Adrenal gland (tissue), 12 donors: ENCODE results near the gene ENOX1. TPM values are rescaled to one million over a fixed set of nuclear protein-coding genes. Genes with fewer than 3 reads are reported as not detected.

ENCODE experiments used
- DNase-seq, 7 donors: peaks; one replicate each; pipeline ENCODE4 v3.0.0-alpha.2; 2019 to 2020
- H3K27ac ChIP-seq, 5 donors: fragments of 200-600 bp; sonication (generic) in 4 of 5; 1 replicate in 3 of 5; 2 replicates in 2 of 5; pipeline versions ENCODE4 v1.5.1 to v1.8.0; 2016 to 2020; ENCODE audit warnings: mild to moderate bottlenecking in 1 of 5
- H3K27me3 ChIP-seq: fragments of 200-600 bp; 2 replicates; pipeline ENCODE4 v1.8.0; 2021
- H3K36me3 ChIP-seq, 2 donors: fragments of 200-600 bp; replicated peaks in 1 of 2; 1 replicate in 1 of 2; 2 replicates in 1 of 2; pipeline versions ENCODE4 v1.5.1 to v1.8.0; 2018 to 2022
- H3K4me1 ChIP-seq, 2 donors: fragments of 200-600 bp; replicated peaks in 1 of 2; 1 replicate in 1 of 2; 2 replicates in 1 of 2; pipeline versions ENCODE4 v1.5.1 to v1.8.0; 2018 to 2021
- H3K4me3 ChIP-seq, 4 donors: fragments of 200-600 bp; sonication (generic) in 3 of 4; one replicate each; pipeline ENCODE4 v1.5.1; 2016 to 2018
- H3K9me3 ChIP-seq, 3 donors: fragments of 200-600 bp; sonication (generic) in 1 of 3; replicated peaks in 1 of 3; 1 replicate in 2 of 3; 2 replicates in 1 of 3; pipeline versions ENCODE4 v1.5.1 to v1.8.0; 2016 to 2021
- POLR2A ChIP-seq, 2 donors: fragments of 450-650 bp; IDR thresholded peaks; one replicate each; pipeline ENCODE4 v1.6.1; 2017; ENCODE audit warnings: antibody characterized with exemption in 2 of 2, mild to moderate bottlenecking in 2 of 2, moderate library complexity in 1 of 2
- WGBS, 4 donors: extraction: QIAGEN DNeasy Blood & Tissue Kit in 2 of 4; methylation state at CpG; one replicate each; pipeline versions ENCODE4 v1.1.5 to v1.1.7; 2013 to 2017; 5-methylcytosine and 5-hydroxymethylcytosine counted together
- intact Hi-C, 2 donors: fragments of 100-400 bp; cut with DNase I; formaldehyde crosslinking; loops; one replicate each; pipeline versions ENCODE4 v1.14.1 to v1.15.0; 2022 to 2023
- polyA plus RNA-seq, 3 donors: library from polyadenylated mRNA; stranded (reverse); fragments of 200-250 nt in 2 of 3; fragments of 350-450 nt in 1 of 3; fragmentation: Illumina TruSeq in 1 of 3; extraction: RNeasy Lipid Tissue Mini Kit (QIAGEN cat#74804) in 1 of 3; gene quantifications; one replicate each; pipeline ENCODE4 v1.2.3, GENCODE V29; 2013 to 2014
- total RNA-seq, 9 donors: library from RNA; depleted of rRNA in 4 of 9; stranded (reverse); fragments of >200 nt in 4 of 9; fragments of 120-200 nt in 1 of 9; fragmentation: NEBNext Ultra II Directional in 1 of 9; extraction: Animal tissue kit (Norgen Biotek cat#: 25700) in 1 of 9; gene quantifications; one replicate each; pipeline versions ENCODE4 v1.1.0 to v1.2.4, GENCODE V29; 2013 to 2023
- TF ChIP-seq, protein P1 (sequence below), 6 experiments: fragments of 450-650 bp in 4 of 6; fragments of 200-600 bp in 2 of 6; sonication (generic) in 1 of 6; IDR thresholded peaks; 1 replicate in 5 of 6; 2 replicates in 1 of 6; pipeline versions ENCODE4 v1.5.1 to v1.8.0; 2016 to 2021; ENCODE audit warnings: antibody characterized with exemption in 6 of 6, mild to moderate bottlenecking in 2 of 6, moderate library complexity in 1 of 6
- donor health status: healthy with polysubstance abuse.
- donor health status: Bipolar disorder and iron deficiency.
- donor health status: DM: yes; HTN: yes; CAD: no.
- donor health status: DM: no; HTN: no; CAD: no.
- donor health status: DM: no; HTN: no; CAD: no.
- donor health status: DM: yes; HTN: yes; CAD: no.

The ENOX1 gene
- total and polyA plus RNA-seq, 12 donors: 0.25 to 5.8 (median 1.6) TPM

DNA sequence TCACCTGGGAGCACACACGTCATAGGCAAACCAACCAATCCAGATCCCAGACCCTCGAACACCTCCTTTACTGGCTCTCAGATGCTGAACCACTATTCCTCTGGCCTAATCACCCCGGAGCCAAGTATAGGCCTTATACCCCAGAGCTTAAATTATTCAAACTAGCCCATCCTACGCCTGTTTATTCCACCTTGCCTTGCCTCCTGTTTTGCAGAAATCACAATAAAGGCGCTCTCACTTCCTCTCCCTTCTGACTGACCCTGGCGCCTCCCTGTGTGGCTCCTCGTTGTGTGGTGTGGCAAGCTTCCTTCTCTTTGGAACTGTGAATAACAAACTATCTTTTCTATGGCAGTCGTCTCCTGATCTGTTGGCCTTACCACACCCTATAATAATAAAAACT lies 354.9 kb downstream of the ENOX1 start:
- WGBS, 4 donors: 82 to 88% (median 86%) methylated on average over 8 of the region's 8 CpGs
- DNase-seq: no peak
- Histone ChIP-seq H3K4me1 (no peaks in the 10 kb centered on the region), H3K4me3 (no peak overlapping the region), H3K9me3 (no peaks in the 10 kb centered on the region), H3K27ac (no peak overlapping the region), H3K27me3 (no peaks in the 10 kb centered on the region), H3K36me3 (no peaks in the 10 kb centered on the region)
- TF ChIP-seq, protein P1, sequence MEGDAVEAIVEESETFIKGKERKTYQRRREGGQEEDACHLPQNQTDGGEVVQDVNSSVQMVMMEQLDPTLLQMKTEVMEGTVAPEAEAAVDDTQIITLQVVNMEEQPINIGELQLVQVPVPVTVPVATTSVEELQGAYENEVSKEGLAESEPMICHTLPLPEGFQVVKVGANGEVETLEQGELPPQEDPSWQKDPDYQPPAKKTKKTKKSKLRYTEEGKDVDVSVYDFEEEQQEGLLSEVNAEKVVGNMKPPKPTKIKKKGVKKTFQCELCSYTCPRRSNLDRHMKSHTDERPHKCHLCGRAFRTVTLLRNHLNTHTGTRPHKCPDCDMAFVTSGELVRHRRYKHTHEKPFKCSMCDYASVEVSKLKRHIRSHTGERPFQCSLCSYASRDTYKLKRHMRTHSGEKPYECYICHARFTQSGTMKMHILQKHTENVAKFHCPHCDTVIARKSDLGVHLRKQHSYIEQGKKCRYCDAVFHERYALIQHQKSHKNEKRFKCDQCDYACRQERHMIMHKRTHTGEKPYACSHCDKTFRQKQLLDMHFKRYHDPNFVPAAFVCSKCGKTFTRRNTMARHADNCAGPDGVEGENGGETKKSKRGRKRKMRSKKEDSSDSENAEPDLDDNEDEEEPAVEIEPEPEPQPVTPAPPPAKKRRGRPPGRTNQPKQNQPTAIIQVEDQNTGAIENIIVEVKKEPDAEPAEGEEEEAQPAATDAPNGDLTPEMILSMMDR (IDR thresholded peaks at IDR 0.05): no peak
- no peak for TF ChIP-seq POLR2A (IDR thresholded peaks at IDR 0.05)
- intact Hi-C loops: no loop called here

DNA sequence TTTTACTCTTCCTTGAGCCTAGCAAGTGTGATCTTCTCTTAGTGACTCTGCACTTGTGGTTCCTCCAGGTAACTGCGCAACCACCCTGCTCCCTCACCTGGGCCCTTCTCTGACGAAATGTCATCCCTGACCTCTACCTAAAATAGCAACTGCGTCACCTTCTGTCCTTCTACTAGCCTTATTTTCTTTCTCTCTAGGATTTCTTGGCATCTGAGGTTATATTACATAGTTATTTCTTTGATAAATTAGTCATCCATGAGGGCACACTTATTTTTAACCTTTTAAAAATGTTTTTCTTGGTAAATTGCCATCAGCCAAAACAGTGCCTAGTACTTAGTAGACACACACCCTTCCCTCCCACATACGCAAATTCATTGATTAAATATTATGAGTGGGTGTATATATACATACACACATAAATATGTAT lies 355.5 kb downstream of the ENOX1 start:
- Histone ChIP-seq H3K4me1 (no peaks in the 10 kb centered on the region), H3K9me3 (no peaks in the 10 kb centered on the region), H3K27me3 (no peaks in the 10 kb centered on the region), H3K36me3 (no peaks in the 10 kb centered on the region), H3K27ac (no peak overlapping the region), H3K4me3 (no peak overlapping the region)
- no peak for DNase-seq
- intact Hi-C loops: no loop called here
- TF ChIP-seq, protein P1 (IDR thresholded peaks at IDR 0.05): no peak
- TF ChIP-seq POLR2A (IDR thresholded peaks at IDR 0.05): no peak
- 45 to 70% (median 51%) methylated on average over 4 of the region's 4 CpGs for WGBS, 4 donors

DNA sequence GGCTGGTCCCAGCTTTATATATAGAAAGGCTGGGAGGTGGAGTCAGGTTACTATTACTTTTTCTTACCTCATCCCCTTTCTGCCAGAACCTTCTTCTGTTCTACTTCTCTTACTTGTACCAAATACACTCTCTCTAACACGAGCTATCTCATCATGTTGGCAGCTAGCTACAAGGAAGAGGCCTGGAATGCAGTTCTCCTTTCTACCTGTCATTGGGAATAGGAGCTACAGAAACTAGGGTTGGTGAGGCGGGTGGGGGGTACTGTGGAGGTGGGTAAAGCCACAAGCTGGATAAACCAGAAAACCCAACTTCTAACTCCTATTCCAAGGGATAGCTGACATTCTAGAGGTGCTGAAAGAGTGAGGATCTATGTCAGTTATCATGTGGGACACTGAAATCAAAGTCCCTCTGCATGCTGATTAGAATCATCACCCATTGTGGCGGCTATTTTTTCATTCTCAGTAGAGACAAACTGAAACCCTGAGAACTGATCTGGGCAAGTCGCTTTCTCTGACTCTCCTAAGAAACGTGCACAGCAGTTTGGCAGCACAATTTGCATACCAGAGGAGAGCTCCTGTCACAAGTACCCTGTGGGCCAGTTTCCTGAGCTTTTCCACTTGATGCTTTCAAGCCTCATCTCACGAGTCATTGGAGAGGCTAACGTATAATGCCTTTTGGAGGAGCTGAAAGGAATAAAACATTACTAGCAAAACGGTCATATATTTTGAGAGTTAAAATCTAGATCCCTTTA lies 358.1 kb downstream of the ENOX1 start:
- Histone ChIP-seq H3K9me3 (no peaks in the 10 kb centered on the region), H3K36me3 (no peaks in the 10 kb centered on the region), H3K4me3 (no peak overlapping the region), H3K27ac (no peak overlapping the region), H3K4me1 (no peaks in the 10 kb centered on the region), H3K27me3 (no peaks in the 10 kb centered on the region)
- TF ChIP-seq POLR2A (IDR thresholded peaks at IDR 0.05): no peak
- TF ChIP-seq, protein P1 (IDR thresholded peaks at IDR 0.05): no peak
- no peak for DNase-seq
- 77 to 82% (median 80%) methylated on average over 8 of the region's 8 CpGs for WGBS, 4 donors
- intact Hi-C loops: no loop called here

DNA sequence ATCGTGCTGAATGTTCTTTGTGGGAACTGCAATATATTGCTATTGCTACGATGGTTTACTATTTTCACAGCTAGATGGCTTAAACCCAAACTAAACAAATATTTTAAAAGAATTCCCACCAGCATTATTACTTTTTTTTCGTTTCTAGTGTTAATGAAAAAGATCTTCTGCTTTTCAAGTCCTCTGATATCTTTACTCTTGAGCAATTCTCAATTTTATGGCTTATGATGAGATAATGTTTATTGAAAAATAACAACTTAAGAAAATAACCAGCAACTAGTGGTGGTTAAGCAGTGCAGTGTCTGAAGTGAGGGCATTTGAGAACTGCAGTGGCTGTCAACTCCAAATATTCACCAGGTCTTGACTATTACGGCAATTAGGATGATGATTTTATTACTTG lies 360.4 kb downstream of the ENOX1 start:
- H3K36me3 ChIP-seq: no peaks in the 10 kb centered on the region
- no peaks in the 10 kb centered on the region for H3K9me3 ChIP-seq
- intact Hi-C loops: no loop called here
- TF ChIP-seq POLR2A (IDR thresholded peaks at IDR 0.05): no peak
- TF ChIP-seq, protein P1 (IDR thresholded peaks at IDR 0.05): no peak
- H3K4me3 ChIP-seq: no peak overlapping the region
- no peaks in the 10 kb centered on the region for H3K4me1 ChIP-seq
- 54 to 71% (median 64%) methylated on average over 4 of the region's 4 CpGs for WGBS, 4 donors
- no peak for DNase-seq
- no peaks in the 10 kb centered on the region for H3K27me3 ChIP-seq
- H3K27ac ChIP-seq: no peak overlapping the region
